Sigmoid colon (tissue), 7 donors: ENCODE results near the gene NT5M. TPM values are rescaled to one million over a fixed set of nuclear protein-coding genes. Genes with fewer than 3 reads are reported as not detected.

Experiments used
- DNase-seq: peaks from one replicate; pipeline ENCODE4 v3.0.0-alpha.2; 2019
- H3K27ac ChIP-seq, 4 donors: fragments of 200-600 bp; sonication (generic); one replicate each; pipeline ENCODE4 v1.5.1; 2016 to 2019; ENCODE audit warnings: mild to moderate bottlenecking in 1 of 4
- H3K27me3 ChIP-seq, 3 donors: fragments of 200-600 bp; sonication (generic); one replicate each; pipeline ENCODE4 v1.5.1; 2019; ENCODE audit warnings: mild to moderate bottlenecking in 1 of 3
- H3K36me3 ChIP-seq, 4 donors: fragments of 200-600 bp; sonication (generic); one replicate each; pipeline ENCODE4 v1.5.1; 2016 to 2019
- H3K4me1 ChIP-seq, 4 donors: fragments of 200-600 bp; sonication (generic); one replicate each; pipeline ENCODE4 v1.5.1; 2017 to 2019
- H3K4me3 ChIP-seq, 4 donors: fragments of 200-600 bp; sonication (generic); one replicate each; pipeline ENCODE4 v1.5.1; 2017 to 2019; ENCODE audit warnings: mild to moderate bottlenecking in 2 of 4, moderate library complexity in 1 of 4
- H3K9me3 ChIP-seq, 4 donors: fragments of 200-600 bp in 3 of 4; sonication (generic) in 3 of 4; one replicate each; pipeline versions ENCODE4 v1.5.1 to v1.6.1; 2013 to 2019
- EP300 ChIP-seq, 4 donors: sonication (generic); formaldehyde crosslinking; IDR thresholded peaks; one replicate each; pipeline ENCODE4 v1.6.1; 2017; ENCODE audit warnings: antibody characterized with exemption in 4 of 4
- POLR2A ChIP-seq, 2 donors: fragments of 450-650 bp; IDR thresholded peaks; one replicate each; pipeline ENCODE4 v1.6.1; 2016; ENCODE audit warnings: antibody characterized with exemption in 2 of 2, mild to moderate bottlenecking in 2 of 2, moderate library complexity in 2 of 2
- POLR2AphosphoS5 ChIP-seq, 4 donors: sonication (generic); formaldehyde crosslinking; IDR thresholded peaks; one replicate each; pipeline ENCODE4 v1.6.1; 2017; ENCODE audit warnings: antibody characterized with exemption in 4 of 4
- WGBS, 2 donors: extraction: QIAGEN DNeasy Blood & Tissue Kit; methylation state at CpG; one replicate each; pipeline ENCODE4 v1.1.7; 2013; 5-methylcytosine and 5-hydroxymethylcytosine counted together
- intact Hi-C: fragments of 100-400 bp; cut with DNase I; formaldehyde crosslinking; loops from one replicate; pipeline ENCODE4 v1.15.1; 2023
- polyA plus RNA-seq, 3 donors: library from polyadenylated mRNA; stranded (reverse); fragments of 200-250 nt; gene quantifications; one replicate each; pipeline ENCODE4 v1.2.3, GENCODE V29; 2013
- total RNA-seq, 4 donors: library from RNA; depleted of rRNA; stranded (reverse); fragments of >200 nt; gene quantifications; one replicate each; pipeline ENCODE4 v1.1.0, GENCODE V29; 2016
- TF ChIP-seq, protein P1 (sequence below), 4 experiments: fragments of 450-650 bp in 3 of 4; fragments of 200-600 bp in 1 of 4; IDR thresholded peaks; one replicate each; pipeline ENCODE4 v1.5.1; 2016 to 2019; ENCODE audit warnings: antibody characterized with exemption in 4 of 4, mild to moderate bottlenecking in 3 of 4, moderate library complexity in 2 of 4
- donor health status: healthy with polysubstance abuse.
- donor health status: Bipolar disorder and iron deficiency.
- donor health status: healthy.

NT5M gene
- total and polyA plus RNA-seq, 7 donors = 0.92 to 5.8 (median 4.3) TPM

DNA sequence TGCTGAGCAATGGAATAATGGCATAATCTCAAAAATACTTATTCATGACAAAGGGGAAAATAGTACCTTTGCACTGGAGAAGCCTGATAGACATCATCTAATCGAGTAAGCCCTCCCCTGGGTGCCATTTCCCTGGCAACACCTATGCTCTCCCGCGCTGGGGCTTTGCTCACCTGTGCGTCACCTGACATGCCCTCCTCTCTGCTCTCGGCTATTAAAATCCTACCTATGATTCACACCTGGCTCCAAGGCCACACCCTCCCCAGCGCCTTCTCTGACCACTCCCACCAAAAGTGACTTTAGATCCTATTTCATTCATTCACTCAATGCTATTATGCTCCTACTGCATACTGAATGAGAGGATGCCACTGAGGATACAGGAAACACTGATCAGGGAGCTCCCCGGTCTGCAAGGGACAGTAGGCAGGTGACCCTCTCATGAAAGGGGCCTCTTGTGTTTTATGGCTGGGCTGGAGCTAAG, 83.9 kb downstream of the NT5M start:
- Histone ChIP-seq H3K4me3 (no peak overlapping the region), H3K9me3 (no peaks in the 10 kb centered on the region), H3K36me3 (no peaks in the 10 kb centered on the region), H3K4me1 (no peaks in the 10 kb centered on the region), H3K27ac (no peak overlapping the region), H3K27me3 (peaks cover 0 to 18% (median 4%) of the 10 kb centered on the region in 3 donors)
- no peak for DNase-seq
- 20 to 69% methylated on average over 7 of the region's 7 CpGs for WGBS, 2 donors
- TF ChIP-seq POLR2A (IDR thresholded peaks at IDR 0.05) (no peak), POLR2AphosphoS5 (IDR thresholded peaks at IDR 0.05) (no peak)
- TF ChIP-seq, protein P1, sequence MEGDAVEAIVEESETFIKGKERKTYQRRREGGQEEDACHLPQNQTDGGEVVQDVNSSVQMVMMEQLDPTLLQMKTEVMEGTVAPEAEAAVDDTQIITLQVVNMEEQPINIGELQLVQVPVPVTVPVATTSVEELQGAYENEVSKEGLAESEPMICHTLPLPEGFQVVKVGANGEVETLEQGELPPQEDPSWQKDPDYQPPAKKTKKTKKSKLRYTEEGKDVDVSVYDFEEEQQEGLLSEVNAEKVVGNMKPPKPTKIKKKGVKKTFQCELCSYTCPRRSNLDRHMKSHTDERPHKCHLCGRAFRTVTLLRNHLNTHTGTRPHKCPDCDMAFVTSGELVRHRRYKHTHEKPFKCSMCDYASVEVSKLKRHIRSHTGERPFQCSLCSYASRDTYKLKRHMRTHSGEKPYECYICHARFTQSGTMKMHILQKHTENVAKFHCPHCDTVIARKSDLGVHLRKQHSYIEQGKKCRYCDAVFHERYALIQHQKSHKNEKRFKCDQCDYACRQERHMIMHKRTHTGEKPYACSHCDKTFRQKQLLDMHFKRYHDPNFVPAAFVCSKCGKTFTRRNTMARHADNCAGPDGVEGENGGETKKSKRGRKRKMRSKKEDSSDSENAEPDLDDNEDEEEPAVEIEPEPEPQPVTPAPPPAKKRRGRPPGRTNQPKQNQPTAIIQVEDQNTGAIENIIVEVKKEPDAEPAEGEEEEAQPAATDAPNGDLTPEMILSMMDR (IDR thresholded peaks at IDR 0.05) = no peak
- intact Hi-C loops = no loop called here

DNA sequence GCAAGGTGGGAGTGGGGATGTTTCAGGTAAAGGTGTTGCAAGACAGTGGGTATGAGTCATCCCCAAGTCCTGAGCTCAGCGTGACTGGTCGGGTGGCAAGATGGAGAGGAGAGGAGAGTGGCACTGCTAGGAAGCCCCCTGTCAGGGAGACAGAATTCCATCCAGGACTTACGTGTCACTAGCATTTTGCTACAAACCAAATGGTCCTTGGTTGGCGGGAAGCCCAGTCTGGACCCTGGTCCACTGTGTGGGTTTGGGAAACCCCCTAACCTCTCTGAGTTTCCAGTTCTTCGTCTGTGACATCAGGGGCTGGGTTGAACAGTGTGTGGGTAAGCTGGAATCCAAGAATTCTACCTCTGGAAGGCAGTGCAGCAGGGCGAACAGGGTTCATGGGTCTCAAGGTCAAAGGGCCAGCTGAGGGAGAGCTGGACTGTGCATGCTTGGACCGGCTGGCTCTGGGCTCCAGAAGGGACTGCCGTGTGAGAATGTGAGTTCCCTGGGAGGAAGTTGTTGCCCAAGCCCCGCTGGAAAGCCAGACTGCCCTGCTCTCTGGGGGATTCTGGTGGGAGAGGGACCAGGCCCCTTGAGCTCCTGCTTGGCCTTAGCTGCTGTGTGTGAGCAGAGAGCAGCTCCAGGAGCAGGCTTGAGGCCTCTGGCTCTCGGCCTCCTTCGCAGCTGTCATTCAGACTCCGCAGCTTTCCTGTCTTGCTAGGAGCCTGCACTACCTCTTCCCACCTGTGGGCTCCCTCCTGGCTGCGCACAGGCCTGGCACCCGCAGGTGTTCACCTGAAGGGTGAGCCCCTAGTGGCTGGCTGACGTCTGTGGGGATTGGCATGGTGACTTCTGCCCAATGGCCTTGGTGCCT, 84.6 kb downstream of the NT5M start:
- 39 to 68% methylated on average over 15 of the region's 15 CpGs for WGBS, 2 donors
- no peaks in the 10 kb centered on the region for H3K4me1 ChIP-seq
- H3K36me3 ChIP-seq = no peaks in the 10 kb centered on the region
- DNase-seq = no peak
- H3K9me3 ChIP-seq = no peaks in the 10 kb centered on the region
- no peak overlapping the region for H3K4me3 ChIP-seq
- no peak overlapping the region for H3K27ac ChIP-seq
- H3K27me3 ChIP-seq = peaks cover 0 to 12% (median 4%) of the 10 kb centered on the region in 3 donors
- intact Hi-C loops = no loop called here
- TF ChIP-seq, protein P1 (IDR thresholded peaks at IDR 0.05) = peak in 1 of 4 experiments; percentile 49
- TF ChIP-seq POLR2AphosphoS5 (IDR thresholded peaks at IDR 0.05) = no peak

DNA sequence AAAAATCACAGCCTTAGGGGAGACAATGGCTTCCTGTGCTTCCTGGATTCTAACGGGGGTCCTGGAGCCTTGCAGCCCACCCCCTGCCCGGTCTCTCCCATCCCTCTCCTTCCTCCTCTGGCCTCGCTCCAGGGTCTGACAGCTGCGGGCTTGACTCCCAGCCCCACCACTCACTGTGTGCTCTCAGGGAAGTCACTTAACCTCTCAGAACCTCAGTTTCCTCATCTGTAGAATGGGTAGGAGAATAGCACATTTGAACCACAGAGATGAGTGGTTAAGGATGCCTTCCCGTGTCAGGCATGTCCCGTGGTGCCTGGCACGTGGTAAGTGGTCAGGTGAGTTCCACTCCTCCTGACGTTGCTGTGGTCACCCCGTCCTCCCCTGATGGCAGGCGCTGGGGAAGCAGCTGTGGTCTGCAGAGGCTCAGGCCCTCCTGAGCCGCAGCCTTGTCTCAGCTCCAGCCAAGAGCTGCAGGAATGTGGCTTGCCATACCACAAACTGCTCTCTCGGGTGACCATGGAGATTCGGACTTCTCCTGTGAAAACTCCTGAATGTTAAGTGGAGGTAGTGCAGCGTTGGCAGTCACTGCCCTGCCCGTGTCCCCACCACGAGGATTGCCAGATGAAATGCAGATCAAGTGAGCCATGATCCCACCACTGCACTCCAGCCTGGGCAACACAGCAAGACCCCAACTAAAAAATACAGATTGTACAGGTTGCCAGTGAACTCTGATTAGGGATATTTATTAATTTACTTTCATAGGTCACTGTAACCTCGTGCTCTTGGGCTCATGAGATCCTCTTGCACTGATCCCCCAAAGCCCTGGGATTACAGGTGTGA, 85.7 kb downstream of the NT5M start:
- DNase-seq = no peak
- no peak overlapping the region for H3K27ac ChIP-seq
- intact Hi-C loops = no loop called here
- no peaks in the 10 kb centered on the region for H3K4me1 ChIP-seq
- peaks cover 0 to 12% (median 4%) of the 10 kb centered on the region in 3 donors for H3K27me3 ChIP-seq
- H3K4me3 ChIP-seq = no peak overlapping the region
- 74 to 85% methylated on average over 17 of the region's 17 CpGs for WGBS, 2 donors
- H3K9me3 ChIP-seq = no peaks in the 10 kb centered on the region
- H3K36me3 ChIP-seq = no peaks in the 10 kb centered on the region
- no peak for TF ChIP-seq POLR2AphosphoS5 (IDR thresholded peaks at IDR 0.05)
- no peak for TF ChIP-seq POLR2A (IDR thresholded peaks at IDR 0.05)
- TF ChIP-seq, protein P1 (IDR thresholded peaks at IDR 0.05) = no peak
- no peak for TF ChIP-seq EP300 (IDR thresholded peaks at IDR 0.05)

- 63 to 89% methylated on average over 23 of the region's 23 CpGs for WGBS, 2 donors
- H3K4me3 ChIP-seq = no peak overlapping the region
- no peak overlapping the region for H3K27ac ChIP-seq
- DNase-seq = no peak
- H3K36me3 ChIP-seq = no peaks in the 10 kb centered on the region
- no peaks in the 10 kb centered on the region for H3K4me1 ChIP-seq
- peaks cover 0 to 12% (median 4%) of the 10 kb centered on the region in 3 donors for H3K27me3 ChIP-seq
- H3K9me3 ChIP-seq = no peaks in the 10 kb centered on the region
- intact Hi-C loops = no loop called here
- TF ChIP-seq POLR2AphosphoS5 (IDR thresholded peaks at IDR 0.05) = no peak
- no peak for TF ChIP-seq EP300 (IDR thresholded peaks at IDR 0.05)
- TF ChIP-seq POLR2A (IDR thresholded peaks at IDR 0.05) = no peak
Observed at GRCh38 chr17:17391668-17392370, 88.6 kb downstream of the NT5M start.
